ENCODE measurements around the gene OTOF.

OTOF gene

DNA sequence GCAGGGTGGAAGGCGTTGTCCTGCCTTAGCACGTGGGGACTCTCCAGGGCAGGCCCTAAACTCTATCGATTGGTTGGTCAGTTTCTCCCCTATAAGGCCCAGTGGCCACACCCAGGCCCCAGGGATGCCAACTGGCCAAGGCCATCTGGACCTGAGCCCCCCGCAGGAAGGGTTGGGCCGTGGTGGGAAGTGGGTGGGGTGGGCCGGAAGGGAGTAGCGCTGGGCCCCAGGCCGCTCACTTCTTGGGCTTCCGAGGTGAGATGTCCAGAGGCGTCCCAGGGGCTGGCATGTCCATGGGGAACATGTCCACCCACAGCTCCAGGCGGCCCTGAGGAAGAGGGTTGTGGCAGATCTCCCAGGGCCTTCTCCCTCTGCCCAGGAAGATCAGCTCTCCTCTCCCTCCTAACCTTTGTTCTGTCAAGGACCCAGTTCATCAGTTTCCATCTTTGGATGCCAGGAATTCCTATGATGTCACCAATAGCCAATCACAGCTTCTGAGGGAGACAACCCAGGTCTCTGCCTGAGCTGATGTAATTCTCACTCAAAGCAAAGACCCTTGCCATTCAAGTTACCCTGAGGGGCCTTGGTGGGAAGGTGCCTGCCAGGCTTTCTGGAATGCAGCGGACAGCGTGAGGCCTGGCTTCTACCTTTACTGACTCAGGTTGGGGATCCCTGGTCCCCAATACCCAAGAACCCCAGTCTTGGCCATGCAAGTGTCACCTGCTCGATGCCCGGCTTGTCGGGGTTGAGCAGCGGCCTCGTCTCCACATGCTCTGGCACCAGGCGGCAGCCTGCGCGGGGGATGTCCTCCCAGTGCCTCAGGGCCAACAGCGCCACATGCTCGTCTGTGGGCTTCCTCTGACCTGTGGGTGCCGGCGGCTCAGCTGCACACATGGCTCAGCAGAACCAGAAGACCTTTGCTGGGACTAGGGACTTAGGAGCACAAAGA, 14.4 kb downstream of the OTOF start:
- no peak for DNase-seq

DNA sequence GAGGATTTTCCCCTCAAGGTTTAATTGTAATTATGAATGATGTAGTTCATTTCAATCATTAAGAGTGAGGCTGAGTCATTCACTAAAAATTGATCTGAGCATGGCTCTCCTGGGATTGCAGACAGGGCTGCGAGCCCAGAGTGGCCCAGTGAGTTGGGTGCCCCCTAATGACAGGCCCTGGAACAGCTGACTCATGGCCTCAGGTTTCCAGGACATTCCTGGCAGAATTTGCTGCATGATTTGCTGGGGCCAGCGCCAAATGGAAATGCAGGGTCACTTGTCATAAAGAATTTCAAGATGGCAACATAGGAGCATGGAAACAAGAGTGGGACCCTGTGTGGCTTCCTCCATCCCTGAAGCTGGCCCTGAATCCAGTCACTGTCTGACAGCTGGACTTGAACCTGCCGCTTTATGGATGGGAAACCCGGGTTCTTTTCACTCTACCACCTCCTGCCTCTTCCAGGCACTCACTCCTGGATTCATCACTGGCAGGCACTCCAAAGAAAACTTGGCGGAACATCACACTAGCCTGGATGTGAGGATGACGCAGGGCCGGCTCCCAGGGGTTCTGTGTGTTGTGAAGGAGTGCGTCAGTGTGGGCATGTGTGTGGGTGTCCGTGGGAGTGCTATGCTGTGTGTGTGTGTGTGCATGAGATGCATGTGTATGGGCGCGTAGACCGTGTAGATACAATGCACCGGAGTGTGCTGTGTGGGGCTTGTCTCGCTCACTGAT, 15.2 kb downstream of the OTOF start:
- DNase-seq = no peak

DNA sequence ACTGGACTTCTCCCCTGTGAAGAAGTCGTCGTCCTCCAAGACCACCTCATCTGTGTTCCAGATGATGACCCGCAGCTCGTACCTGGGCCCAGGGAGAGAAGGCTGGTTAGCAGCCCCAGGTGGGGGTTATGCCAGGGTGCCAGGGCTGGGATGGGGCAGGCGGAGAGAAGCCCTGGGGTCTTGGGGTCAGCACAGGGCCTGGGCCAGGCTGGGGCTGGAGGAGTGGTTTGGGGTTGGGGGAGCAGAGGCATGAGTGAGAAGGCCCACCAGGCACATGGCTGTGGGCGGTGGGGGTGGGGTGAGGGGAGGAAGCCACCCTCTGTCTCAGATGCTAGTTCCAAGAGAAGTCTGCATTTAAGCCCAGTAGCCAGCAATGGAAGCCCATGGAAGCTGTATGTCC, 15.8 kb downstream of the OTOF start:
- no peak for DNase-seq

DNA sequence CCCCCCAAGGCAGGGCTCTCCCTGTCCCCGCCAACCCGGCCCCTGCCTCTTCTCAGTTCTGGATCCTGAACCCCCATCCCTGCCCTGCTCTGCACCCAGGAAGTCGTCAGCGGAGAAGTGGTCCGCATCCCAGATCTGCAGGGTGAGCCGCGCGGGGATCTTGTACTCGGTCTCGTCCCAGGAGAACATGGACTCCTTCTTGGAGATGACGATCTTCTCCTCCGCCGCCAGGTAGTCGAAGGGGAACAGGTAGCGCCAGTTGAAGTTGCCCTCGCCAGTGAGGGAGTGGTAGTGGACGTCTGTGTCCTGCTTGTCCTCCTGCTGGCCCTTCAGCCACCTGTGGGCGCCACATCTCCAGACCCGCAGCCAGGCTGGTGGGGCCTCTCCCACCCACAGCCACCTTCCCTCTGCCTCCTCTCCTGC, 16.3 kb downstream of the OTOF start:
- no peak for DNase-seq

DNA sequence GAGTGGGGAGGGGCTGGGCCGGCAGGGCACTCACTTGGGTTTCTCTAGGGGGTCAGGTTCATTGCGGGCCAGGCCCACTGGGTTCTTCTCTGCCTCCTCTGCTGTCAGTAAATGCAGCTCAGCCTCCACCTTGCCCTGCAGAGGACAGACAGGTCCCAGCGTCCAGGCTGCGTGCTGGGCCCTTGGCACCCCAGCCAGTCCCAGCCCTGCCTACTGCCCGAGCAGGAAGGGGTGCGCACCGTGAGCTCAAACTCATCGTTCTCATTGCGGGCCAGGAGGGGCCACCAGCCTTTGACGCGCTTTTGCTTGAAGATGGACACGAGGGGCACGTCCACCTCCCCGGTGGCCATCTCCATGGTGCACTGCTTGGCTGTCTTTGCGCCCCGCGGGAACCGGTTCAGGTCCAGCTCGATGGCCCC, 17.3 kb downstream of the OTOF start:
- DNase-seq = no peak

DNA sequence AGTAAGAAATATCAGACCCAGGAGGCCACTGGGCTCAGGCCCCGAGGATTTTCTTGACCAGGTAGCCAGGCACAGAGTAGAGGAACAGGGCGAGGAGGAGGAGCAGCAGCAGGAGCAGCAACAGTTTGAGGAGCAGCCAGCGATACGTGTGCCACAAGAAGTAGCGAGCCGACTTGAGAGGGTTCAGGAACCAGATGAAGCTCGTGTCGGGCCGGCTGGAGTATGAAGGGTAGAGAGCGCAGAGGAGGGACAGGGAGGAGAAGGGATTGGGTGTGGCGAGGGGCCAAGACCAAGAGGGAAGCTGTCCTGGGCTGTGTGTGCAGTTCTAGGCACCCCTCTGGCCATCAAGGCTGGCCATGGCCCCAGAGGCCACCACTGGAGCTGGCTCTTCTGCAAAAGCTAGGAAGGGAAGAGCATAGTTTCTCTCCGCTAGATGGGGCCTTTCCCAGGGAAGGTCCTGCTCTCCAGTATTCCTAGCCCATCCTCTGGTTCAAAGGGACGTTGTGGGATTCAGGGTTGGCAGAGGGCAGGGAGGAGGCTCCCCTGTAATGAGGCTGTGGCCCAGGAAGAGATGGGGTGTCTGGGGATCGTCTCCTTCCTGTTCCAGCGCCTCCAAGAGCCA, 17.8 kb downstream of the OTOF start:
- no peak for DNase-seq

DNA sequence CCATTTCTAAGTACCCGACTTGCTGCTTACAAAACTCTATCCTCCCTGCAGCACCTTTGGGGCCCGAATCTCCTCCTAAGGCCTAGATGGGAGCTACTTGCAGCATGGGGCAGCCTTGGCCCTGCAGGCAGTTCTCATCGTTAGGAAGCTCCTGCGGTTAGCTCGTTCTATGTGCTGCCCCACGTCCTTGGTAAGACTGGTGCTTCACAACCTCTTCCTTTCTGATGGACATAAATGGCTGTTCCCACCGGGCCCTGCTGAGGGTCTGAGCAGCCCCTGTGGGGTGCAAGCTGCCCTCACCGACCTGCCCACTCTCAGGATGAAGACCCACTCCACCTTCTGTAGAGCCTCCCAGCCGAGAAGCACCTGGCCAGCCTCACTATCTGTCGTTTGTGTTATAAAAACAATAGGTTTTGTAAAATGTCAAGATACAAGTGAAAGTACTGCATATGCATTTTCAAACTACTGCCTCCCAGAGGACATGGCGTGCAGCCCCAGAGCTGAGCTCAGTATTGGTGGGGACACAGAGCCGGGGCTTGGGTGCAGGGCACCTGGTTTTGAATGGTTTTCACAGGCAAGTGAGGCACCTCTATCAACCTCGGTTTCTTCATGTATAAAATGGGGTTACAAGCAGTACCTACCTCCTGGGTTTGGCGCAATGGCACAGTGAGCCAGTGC, 19.4 kb downstream of the OTOF start:
- DNase-seq = no peak

DNA sequence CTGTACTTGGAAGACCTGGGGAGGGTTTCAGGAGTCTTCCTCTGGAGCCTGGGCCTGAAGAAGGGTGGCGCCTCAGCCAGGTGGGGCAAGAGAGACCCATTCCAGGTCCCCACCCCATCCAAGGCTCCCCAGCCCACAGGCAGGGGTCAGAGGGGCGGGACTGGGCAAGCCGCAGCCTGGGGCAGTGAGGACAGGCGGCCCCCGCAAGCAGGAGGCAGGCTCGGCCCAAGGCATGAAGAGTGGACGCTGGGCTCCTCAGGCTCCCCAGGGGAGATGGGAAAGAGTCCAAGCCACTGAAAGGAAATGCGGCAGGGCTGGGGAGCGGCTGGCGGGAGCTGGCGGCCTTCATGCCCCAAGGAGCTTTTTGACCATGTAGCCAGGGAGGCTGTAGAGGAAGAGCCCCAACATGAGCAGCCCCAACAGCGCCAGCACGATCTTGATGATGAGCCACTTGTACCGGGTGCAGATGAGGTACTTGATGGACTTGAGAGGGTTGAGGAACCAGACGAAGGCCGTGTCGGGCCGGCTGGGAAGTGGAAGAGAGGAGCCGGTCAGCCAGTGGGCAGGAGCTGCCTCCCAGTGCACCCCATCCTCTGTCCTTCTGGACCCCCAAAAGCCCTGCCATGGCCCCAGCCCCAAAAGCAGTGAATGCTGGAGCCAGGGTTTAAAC, 20.1 kb downstream of the OTOF start:
- DNase-seq = no peak

DNA sequence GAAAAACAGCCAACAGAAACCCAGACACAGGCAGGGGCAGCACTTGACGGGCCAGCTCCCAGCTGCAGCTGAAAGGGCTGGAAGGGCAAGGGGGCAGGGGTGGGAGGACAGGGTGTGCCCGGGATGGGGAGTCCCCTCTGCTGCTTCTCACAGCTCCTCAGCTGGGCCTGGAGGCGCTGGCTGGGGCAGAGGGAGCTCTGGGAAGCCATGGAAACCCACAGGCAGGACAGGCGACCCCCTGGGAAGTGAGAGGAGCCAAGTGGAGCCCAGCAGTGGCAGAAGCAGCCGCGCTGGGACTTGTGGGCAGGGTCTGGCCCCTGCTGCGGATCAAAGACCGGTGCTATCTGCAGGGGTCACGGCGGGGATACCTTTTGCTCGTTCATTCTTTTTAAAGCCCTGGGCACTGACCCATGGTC, 20.7 kb downstream of the OTOF start:
- no peak for DNase-seq

DNA sequence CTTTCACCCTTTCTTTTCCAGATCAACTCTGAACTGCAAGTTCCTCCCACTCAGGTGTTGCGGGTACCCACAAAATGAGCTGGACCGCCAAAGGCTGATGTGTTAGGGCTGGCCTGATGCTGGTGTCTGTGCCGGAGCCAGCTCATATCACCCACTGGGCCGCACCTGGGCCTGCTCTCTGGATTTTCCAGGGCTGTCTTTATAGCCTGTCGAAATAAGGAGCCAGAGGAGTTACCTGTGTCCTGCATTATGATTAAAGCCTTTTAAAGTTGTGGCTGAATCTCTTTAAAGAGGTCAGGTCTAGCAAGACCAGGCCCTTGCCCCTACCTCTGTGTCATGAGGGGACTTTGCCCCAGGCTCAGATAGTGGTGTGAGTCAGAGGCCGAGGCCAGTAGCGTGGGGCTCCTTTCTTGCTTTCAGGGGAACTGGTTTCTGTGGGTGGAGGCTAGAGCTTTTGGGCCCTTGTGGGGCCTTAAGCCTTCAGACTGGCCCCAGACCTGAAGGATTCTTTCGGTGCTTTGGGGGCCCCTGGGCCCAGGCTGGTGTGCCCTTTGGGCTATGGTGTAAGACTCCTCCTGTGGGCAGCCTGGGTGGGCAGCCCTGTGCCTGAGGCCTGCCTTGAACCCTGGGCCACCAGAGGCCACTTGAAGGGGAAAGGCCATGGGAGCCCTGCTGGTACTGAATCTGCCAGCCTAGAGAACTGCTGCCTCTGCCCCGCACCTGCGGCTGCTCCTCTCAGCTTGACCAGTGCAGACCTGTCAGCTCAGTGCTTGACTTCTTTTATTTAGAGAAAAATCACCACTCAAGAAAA, 21.3 kb downstream of the OTOF start:
- no peak for DNase-seq

DNA sequence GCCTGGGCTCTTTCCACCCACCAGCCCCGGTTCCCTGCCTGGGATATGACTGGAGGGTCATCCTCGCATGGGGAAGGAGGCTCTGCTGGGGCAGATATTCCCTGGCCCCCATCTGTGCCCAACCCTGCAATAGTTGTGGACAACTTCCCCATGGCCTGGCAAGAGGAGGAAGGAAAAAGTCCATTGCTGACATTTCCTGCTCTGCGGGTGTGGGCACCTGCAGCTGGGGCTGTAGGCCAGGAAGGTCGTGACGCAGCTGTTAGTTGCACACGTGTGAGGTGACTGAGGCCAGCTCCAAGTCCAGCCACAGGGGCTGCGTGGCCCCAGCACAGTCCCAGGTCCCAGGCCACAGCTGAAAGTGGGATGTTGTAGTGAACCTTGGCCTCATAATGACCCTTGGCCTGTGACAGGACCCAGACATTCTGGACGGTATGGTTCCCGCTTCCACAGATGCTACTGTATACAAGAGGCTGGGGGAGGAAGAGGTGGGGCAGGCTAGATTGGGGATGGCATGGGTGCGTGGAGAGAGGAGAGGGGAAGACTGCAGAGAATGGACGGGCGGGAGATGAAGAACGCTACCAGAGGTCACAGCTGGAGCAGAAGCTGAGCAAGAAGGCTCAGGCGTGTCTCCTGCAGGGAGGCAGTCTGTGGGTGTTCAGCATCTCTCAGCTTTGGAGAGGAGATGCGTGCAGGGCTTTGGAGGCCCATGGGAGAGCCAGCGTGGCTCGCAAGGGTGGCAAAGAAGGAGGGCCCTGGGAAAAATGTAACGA, 22.1 kb downstream of the OTOF start:
- no peak for DNase-seq

DNA sequence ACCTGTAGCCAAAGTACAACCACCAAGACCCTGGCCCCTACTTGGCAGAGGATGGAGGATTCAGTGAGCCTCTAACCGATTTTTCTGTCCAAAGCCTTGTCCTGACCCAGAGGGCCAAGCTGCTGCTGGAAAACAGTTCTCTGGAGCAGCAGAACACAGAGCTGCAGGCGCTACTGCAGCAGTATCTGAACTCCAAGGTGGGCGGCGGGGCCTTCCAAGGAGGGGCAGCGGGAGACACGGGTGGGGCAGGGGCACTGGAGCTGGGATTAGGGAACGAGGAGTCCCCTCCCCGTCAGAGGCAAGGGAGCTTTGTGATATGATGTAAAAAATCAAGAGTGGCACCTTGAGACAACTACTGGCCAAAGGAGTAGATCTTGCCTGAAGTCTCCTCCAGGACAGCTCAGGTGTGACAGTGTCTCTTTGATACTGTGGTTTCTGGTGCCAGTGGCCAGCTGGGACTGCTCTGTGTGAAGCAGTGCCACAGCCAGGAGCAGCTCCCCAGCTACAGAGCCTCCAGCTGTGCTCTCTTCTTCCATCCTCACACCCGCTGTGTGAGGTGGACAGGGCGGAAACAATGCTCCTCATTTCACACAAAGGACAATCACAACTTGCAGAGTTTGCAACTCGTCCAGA, 22.8 kb downstream of the OTOF start:
- DNase-seq = no peak

DNA sequence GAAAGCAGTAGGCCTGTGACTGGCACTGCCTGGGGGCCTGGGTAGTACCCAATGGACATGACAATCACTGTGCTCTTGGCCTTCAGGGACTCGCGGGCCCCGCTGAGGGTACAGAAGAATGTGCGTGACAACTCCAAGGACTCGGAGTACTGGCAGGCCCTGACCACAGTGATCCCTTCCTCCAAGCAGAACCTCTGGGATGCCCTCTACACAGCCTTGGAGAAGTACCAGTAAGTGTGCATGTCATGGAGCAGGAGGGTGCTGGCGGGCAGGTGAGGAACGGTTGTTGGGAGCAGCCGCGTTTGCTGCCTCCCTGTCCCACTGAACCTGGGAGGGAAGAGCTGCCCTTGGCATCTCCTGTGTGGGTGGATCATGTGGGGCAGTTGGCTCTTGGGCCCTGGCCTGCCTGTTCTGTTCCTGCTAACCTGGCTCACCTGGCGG, 23.3 kb downstream of the OTOF start:
- no peak for DNase-seq

DNA sequence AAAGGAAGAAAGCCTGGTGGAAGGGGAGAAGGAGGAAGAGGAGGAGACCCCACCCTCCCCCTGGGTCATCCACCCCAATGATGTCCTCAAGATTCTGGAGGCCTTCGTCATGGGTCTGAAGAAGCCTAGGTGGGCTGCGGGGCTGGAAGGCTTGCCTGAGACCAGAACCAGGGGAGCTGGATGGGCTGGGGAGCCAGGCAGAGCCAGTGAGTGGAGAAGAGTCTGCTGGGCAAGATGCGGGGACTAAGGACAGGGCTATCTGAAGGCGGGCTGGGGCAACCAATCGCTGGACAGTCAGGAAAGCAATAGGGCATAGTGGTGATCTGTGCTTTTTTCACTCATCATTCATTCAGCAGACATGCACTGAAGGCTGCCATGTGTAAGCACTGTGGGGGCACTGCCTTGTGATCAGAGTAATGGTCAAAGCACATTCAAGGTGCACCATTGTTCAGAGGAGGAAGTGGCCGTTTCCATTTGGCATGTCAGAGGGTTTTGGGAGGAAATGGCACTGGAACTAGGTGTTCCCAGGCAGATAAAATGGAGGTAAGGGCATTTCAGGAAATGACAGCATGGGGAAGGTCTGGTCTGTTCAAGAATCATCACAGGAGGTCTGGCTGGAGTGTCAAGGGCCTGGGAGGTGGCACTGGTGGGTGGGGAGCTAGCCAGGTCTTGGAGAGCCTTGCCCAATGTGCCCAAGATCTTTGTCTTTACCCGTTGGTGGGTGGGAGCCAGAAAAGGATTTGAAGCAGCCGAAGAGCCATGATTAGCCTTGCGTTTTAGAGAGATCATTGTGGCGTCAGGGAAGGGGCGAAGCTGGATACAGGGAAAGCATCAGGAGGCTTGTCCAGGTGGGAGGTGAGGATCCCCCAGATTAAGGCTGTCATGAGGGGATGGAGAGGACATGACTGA, 24.2 kb downstream of the OTOF start:
- no peak for DNase-seq

DNA sequence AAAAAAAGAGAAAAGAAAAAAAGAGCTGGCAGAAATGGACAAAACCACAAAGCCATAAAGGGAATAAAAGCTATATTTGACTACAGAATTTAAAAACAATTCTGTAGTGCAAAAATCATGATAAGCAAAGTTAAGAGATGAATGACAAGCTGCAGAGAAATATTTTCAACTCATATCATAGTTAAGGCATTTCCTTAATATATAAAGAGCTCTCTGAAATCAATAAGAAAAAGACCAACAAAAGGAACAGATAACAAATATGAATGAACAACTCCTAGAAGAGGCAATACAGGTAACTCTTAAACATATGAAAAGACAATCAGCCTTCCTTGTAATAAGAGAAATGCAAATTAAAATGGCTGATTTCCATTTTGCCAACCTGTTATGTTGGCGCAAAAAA, 26.2 kb downstream of the OTOF start:
- DNase-seq = no peak

DNA sequence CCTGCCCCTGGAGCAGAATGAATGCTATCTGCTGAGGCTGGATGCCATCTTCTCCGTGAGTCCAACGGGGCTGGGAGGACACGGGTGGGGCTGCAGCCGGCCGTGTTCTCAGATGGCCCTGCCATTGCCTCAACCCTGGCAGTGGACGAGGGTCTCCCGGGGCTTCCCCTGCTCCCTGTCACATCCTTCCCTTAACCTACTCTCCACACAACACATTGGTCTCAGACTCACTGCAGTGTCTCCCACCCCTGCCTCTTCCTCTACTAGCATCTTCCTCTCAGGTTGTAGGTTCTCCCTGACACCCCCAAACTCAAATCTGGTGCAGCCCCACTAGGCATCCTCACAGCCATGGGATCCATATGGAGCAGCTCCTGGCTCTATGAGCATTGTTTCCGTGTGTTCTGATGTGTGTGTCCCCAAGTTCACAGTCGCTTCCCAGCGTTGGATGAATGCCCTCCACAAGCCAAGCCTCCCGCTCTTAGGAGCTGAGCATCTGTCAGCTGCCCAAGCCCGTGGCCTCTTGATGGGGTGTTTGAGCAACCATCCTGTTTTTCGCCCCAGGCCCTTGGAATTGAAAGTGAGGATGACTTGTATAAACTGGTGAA, 27.8 kb downstream of the OTOF start:
- no peak for DNase-seq

DNA sequence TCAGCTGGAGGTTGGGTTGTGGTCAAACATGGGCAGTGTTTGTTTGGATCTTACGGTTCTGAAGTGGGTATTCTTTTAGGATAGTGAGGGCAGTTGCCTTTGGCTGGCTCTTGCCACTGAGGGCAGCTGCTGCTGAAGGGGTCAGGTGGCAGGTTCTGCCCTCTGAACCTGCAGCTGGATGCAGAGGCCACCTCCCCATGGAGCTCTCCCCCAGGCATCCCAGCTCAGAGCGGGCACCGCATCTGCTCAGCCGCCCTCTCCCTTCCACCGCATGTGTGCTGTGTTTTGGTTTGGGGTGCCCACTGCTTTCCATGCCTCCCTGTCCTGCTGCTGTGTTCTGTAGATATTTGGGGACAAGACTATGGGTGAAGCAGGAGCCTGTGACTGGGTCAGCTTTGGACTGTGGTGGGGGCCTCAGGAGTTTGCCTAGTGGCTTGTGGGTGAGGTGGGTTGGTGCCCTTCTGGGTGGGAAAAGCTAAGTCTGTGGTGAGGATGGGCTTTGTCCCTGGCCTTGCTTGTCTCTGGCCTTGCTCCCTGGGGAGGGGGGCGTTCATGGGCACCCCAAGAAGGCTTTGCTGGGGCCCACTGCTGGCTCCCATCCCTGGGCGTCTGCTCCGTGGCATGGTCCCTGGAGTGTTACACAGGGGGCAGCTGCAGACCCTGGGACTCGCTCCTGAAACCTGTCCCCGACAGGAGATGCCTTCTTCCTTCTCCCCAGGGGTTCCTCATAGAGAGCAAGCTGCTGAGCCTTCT, 28.5 kb downstream of the OTOF start:
- DNase-seq = no peak

DNA sequence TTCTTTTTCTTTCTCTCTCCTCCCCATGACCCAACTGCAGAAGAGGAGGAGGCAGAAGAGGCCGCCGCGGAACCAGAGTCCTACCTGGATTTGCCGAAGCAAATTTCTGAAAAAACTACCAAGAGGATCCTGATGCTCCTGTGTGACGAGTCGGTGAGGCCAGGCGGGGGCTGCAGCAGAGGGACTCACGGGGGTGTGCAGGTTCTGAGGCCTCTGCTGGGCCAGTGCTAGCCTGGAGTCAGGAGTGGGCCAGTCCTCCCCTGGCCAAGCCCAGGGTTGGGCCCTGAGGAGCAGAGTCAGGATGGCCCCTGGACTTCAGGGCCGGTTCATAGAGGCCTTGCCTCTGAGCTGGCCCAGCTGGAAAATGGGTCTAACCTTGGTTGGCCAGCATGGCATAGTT, 29.3 kb downstream of the OTOF start:
- no peak for DNase-seq

All from SIG-M5 (cell line).